ENCODE results near the gene BCS1L. TPM values are rescaled to one million over a fixed set of nuclear protein-coding genes. Genes with fewer than 3 reads are reported as not detected.

Gene BCS1L
- total and polyA plus RNA-seq, 11 donors = 27.3 to 54.7 (median 43.7) TPM

- intact Hi-C loops (cut with DNase I) = loop anchor here in 7 of 10 donors (5.0 to 10.0 kb wide), 6 partner anchors 48 to 370 kb away; partner anchors contain the start of genes CNOT9 (in 2 of the 7), USP37 (in 2 of the 7), AAMP (in 1 of the 7) and PNKD (in 1 of the 7)
- DNase-seq (no peak), ATAC-seq (no peak)
- Histone ChIP-seq H3K4me3 (no peak overlapping the region), H3K4me1 (peaks cover 0 to 7% (median 0%) of the 10 kb centered on the region in 12 donors), H3K36me3 (peaks cover 0 to 99% (median 97%) of the 10 kb centered on the region in 9 donors), H3K9me3 (no peaks in the 10 kb centered on the region), H3K27me3 (no peaks in the 10 kb centered on the region), H3K27ac (no peak overlapping the region)
- WGBS, 4 donors = 75 to 93% (median 89%) methylated on average over 1 of the region's 1 CpG
- TF ChIP-seq POLR2A (IDR thresholded peaks at IDR 0.05) = no peak
- TF ChIP-seq, protein P1, sequence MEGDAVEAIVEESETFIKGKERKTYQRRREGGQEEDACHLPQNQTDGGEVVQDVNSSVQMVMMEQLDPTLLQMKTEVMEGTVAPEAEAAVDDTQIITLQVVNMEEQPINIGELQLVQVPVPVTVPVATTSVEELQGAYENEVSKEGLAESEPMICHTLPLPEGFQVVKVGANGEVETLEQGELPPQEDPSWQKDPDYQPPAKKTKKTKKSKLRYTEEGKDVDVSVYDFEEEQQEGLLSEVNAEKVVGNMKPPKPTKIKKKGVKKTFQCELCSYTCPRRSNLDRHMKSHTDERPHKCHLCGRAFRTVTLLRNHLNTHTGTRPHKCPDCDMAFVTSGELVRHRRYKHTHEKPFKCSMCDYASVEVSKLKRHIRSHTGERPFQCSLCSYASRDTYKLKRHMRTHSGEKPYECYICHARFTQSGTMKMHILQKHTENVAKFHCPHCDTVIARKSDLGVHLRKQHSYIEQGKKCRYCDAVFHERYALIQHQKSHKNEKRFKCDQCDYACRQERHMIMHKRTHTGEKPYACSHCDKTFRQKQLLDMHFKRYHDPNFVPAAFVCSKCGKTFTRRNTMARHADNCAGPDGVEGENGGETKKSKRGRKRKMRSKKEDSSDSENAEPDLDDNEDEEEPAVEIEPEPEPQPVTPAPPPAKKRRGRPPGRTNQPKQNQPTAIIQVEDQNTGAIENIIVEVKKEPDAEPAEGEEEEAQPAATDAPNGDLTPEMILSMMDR (IDR thresholded peaks at IDR 0.05) = no peak
Measured at GRCh38 chr2:218645126-218645525, 14.4 kb upstream of the BCS1L start.

DNA sequence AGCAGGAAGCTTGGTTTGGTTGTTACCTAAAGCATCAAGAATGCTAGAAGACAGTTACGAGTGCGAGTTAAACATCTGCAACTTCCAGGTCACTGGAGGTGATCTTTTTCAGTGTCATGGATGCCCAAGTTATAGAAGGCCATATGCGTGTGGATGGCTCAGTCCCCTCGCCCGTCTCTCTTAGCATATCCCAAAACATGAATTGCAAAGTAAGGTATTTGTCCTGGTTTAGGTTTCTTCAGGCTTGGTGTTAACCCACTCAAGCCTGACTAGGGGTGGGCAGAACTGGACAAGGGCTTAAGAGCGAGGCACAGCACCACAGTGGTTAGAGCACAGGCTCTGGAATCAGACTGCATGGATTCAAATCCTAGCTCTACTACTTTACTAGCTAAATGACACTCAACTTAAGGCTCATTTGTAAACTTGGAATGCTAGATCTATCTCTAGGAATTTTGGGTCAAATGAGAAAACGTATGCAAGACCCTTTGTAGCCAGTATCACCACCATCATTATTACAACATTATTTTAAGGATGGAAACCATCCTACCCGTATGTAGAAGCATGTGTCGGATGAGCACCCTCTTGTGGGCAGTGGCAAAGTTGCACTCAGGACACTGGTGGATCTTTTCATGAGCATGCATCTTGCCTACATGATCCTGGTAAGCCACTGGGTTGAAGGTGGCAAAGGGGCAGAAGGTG is 11.2 kb upstream of the BCS1L start:
- H3K9me3 ChIP-seq = no peaks in the 10 kb centered on the region
- WGBS, 4 donors = 69 to 73% (median 71%) methylated on average over 9 of the region's 9 CpGs
- H3K27ac ChIP-seq = no peak overlapping the region
- intact Hi-C loops (cut with DNase I) = loop anchor here in 8 of 10 donors (2.0 to 10.0 kb wide), 7 partner anchors 51 to 373 kb away; partner anchors contain the start of genes CNOT9 (in 2 of the 8), USP37 (in 2 of the 8), AAMP (in 1 of the 8) and PNKD (in 1 of the 8)
- no peak for TF ChIP-seq POLR2A (IDR thresholded peaks at IDR 0.05)
- TF ChIP-seq, protein P1 (IDR thresholded peaks at IDR 0.05) = peak; percentile 62 to 82 (median 74)
- ATAC-seq (peak; percentile 15 to 73 (median 69)), DNase-seq (peak in 1 of 5 donors; percentile 44)
- H3K4me1 ChIP-seq = peaks cover 0 to 7% (median 0%) of the 10 kb centered on the region in 12 donors
- no peak overlapping the region for H3K4me3 ChIP-seq
- H3K27me3 ChIP-seq = no peaks in the 10 kb centered on the region
- H3K36me3 ChIP-seq = peaks cover 0 to 99% (median 97%) of the 10 kb centered on the region in 9 donors

GRCh38 chr2:218648787-218649100 is 10.7 kb upstream of the BCS1L start:
- peak in 1 of 4 donors; percentile 5 for ATAC-seq
- Histone ChIP-seq H3K36me3 (peaks cover 0 to 100% (median 97%) of the 10 kb centered on the region in 9 donors), H3K4me3 (no peak overlapping the region), H3K27ac (no peak overlapping the region), H3K9me3 (no peaks in the 10 kb centered on the region), H3K27me3 (no peaks in the 10 kb centered on the region), H3K4me1 (peaks cover 0 to 7% (median 0%) of the 10 kb centered on the region in 12 donors)
- DNase-seq = no peak
- intact Hi-C loops (cut with DNase I) = loop anchor here in 8 of 10 donors (2.0 to 10.0 kb wide), 7 partner anchors 51 to 374 kb away; partner anchors contain the start of genes CNOT9 (in 2 of the 8), USP37 (in 2 of the 8), AAMP (in 1 of the 8) and PNKD (in 1 of the 8)
- TF ChIP-seq POLR2A (IDR thresholded peaks at IDR 0.05) = no peak
- TF ChIP-seq, protein P1 (IDR thresholded peaks at IDR 0.05) = no peak
- WGBS, 4 donors = 89 to 97% (median 91%) methylated on average over 11 of the region's 11 CpGs

DNA sequence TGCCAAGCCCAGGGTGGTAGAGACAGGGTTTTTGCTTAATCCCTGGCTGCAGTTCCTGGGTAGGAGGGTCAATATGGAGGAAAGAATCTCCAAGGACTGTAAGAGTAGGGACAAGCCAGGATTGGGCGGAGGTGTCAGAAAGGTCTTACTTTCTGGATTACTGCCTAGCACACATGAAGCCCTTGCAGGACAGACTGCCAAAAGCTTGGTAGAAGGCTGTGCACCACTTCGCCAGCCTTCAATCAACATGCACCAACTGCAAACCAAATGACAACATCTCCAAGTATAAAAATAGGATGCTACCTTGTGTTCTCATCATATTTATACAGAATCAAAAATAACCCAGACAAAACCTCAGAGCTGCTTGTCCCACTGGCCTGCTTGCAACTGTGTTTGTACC is 3.7 kb upstream of the BCS1L start:
- H3K27me3 ChIP-seq = no peaks in the 10 kb centered on the region
- peaks cover 0 to 43% (median 24%) of the 10 kb centered on the region in 12 donors for H3K4me1 ChIP-seq
- H3K27ac ChIP-seq = peak overlapping the region in 11 of 12 donors; percentile 20 to 87 (median 58)
- peak; percentile 53 to 74 (median 65) for ATAC-seq
- DNase-seq = peak in 3 of 5 donors; percentile 37 to 56 (median 45)
- no peaks in the 10 kb centered on the region for H3K9me3 ChIP-seq
- TF ChIP-seq, protein P1 (IDR thresholded peaks at IDR 0.05) = no peak
- TF ChIP-seq POLR2A (IDR thresholded peaks at IDR 0.05) = no peak
- no peak overlapping the region for H3K4me3 ChIP-seq
- WGBS, 4 donors = 56 to 75% (median 64%) methylated on average over 2 of the region's 2 CpGs
- H3K36me3 ChIP-seq = peaks cover 0 to 71% (median 65%) of the 10 kb centered on the region in 9 donors
- intact Hi-C loops (cut with DNase I) = loop anchor here in 7 of 10 donors (5.0 to 10.0 kb wide), 6 partner anchors 81 to 251 kb away; partner anchors contain the start of genes CNOT9 (in 3 of the 7) and USP37 (in 3 of the 7)

Measured in heart left ventricle (tissue), 16 donors.